A549 (cell line): Measurements from ENCODE around the gene ARID1B. TPM values are rescaled to one million over a fixed set of nuclear protein-coding genes. Genes with fewer than 3 reads are reported as not detected.

Experiments used
- ATAC-seq, 2 experiments: fragments of 200-7000 bp in 1 of 2; fragments of >200 bp in 1 of 2; cut with Nextera tagmentation in 1 of 2; cut with Tn5 transposase in 1 of 2; 3 replicates each; pipeline versions ENCODE4 v1.8.0 to v1.9.1; 2018 to 2020; ENCODE audit warnings: mild to moderate bottlenecking in 1 of 2, moderate library complexity in 1 of 2
- CTCF ChIA-PET: fragments of 300-600 bp; sonication (Branson Sonifier 250); formaldehyde crosslinking; extraction: SDS; loops from one replicate; lab custom pipeline; 2021; ENCODE audit warnings: antibody characterized with exemption, inconsistent platforms; lab: Yijun Ruan, JAX
- POLR2A ChIA-PET: fragments of 350-600 bp; formaldehyde crosslinking; extraction: SDS; loops from one replicate; lab custom pipeline; 2021; ENCODE audit warnings: antibody characterized with exemption, inconsistent platforms; lab: Yijun Ruan, JAX
- DNase-seq, 2 experiments: peaks; one replicate each; pipeline versions ENCODE4 v3.0.0 to v3.0.0-alpha.2; 2011 to 2016; ENCODE audit warnings: low read depth in 1 of 2, low spot score in 1 of 2
- FAIRE-seq: peaks from 2 replicates; lab custom pipeline; 2011; peaks lifted over from hg19 to GRCh38; lab: Jason Lieb, UNC
- H3K27ac ChIP-seq, 2 experiments: fragments of >200 bp; sonication (Bioruptor Twin); formaldehyde crosslinking; 3 replicates each; pipeline ENCODE4 v1.5.1; 2016 to 2017
- H3K4me1 ChIP-seq: fragments of >200 bp; sonication (Bioruptor Twin); formaldehyde crosslinking; 3 replicates; pipeline ENCODE4 v1.6.1; 2016
- H3K4me2 ChIP-seq: fragments of >200 bp; sonication (Bioruptor Twin); formaldehyde crosslinking; 3 replicates; pipeline ENCODE4 v1.6.1; 2016
- H3K4me3 ChIP-seq: fragments of >200 bp; sonication (Bioruptor Twin); formaldehyde crosslinking; 3 replicates; pipeline ENCODE4 v1.5.1; 2016
- H3K9me3 ChIP-seq: fragments of >200 bp; sonication (Bioruptor Twin); formaldehyde crosslinking; 3 replicates; pipeline ENCODE4 v1.6.1; 2016
- BHLHE40 ChIP-seq: IDR thresholded peaks from 2 replicates; pipeline ENCODE4 v1.6.1; 2012; ENCODE audit warnings: low read depth, low read length, inconsistent platforms
- CEBPB ChIP-seq, 2 experiments: fragments of >200 bp in 1 of 2; sonication (Bioruptor Twin) in 1 of 2; formaldehyde crosslinking in 1 of 2; IDR thresholded peaks; 2 replicates each; pipeline ENCODE4 v1.6.1; 2012 to 2016
- CHD2 ChIP-seq: fragments of 150-350 bp; IDR thresholded peaks from 2 replicates; pipeline ENCODE4 v1.6.1; 2014; ENCODE audit warnings: low read length; ENCODE audit not compliant: partially characterized antibody
- CTCF ChIP-seq: fragments of >200 bp; sonication (Bioruptor Twin); formaldehyde crosslinking; IDR thresholded peaks from 3 replicates; pipeline ENCODE4 v1.5.1; 2016
- EHF ChIP-seq: fragments of 250-450 bp; sonication (Bioruptor Pico); IDR thresholded peaks from 2 replicates; pipeline ENCODE4 v1.5.0; 2020; ENCODE audit warnings: mild to moderate bottlenecking
- EHMT2 ChIP-seq: fragments of 200-600 bp; sonication (generic); IDR thresholded peaks from 2 replicates; pipeline ENCODE4 v1.6.1; 2016; ENCODE audit warnings: antibody characterized with exemption, low read depth, mild to moderate bottlenecking, moderate library complexity
- FOSL2 ChIP-seq, 2 experiments: fragments of 450-650 bp in 1 of 2; fragments of >200 bp in 1 of 2; sonication (Bioruptor Twin) in 1 of 2; formaldehyde crosslinking; IDR thresholded peaks; 2 replicates each; pipeline versions ENCODE4 v1.5.0 to v1.6.1; 2016 to 2020; ENCODE audit warnings: mild to moderate bottlenecking in 1 of 2, moderate library complexity in 1 of 2
- FOXS1 ChIP-seq: fragments of 250-450 bp; sonication (Bioruptor Pico); IDR thresholded peaks from 2 replicates; pipeline ENCODE4 v1.5.0; 2020; ENCODE audit warnings: mild to moderate bottlenecking, moderate library complexity
- GATA3 ChIP-seq: IDR thresholded peaks from 2 replicates; pipeline ENCODE4 v1.6.1; 2012; ENCODE audit warnings: borderline replicate concordance
- HES2 ChIP-seq: fragments of >200 bp; sonication (Bioruptor Twin); formaldehyde crosslinking; IDR thresholded peaks from 2 replicates; pipeline ENCODE4 v1.6.1; 2016
- HMGXB4 ChIP-seq: fragments of 250-450 bp; sonication (Bioruptor Pico); IDR thresholded peaks from 2 replicates; pipeline ENCODE4 v1.5.0; 2021; ENCODE audit warnings: mild to moderate bottlenecking, moderate library complexity, borderline replicate concordance
- HOXA7 ChIP-seq: fragments of 250-450 bp; sonication (Bioruptor Pico); IDR thresholded peaks from 2 replicates; pipeline ENCODE4 v1.5.0; 2020; ENCODE audit warnings: mild to moderate bottlenecking, moderate library complexity
- JUN ChIP-seq, 2 experiments: fragments of >200 bp; sonication (Bioruptor Twin); formaldehyde crosslinking; IDR thresholded peaks; 2 replicates in 1 of 2; 3 replicates in 1 of 2; pipeline ENCODE4 v1.6.1; 2016 to 2017
- KDM5A ChIP-seq: fragments of 200-600 bp; sonication (generic); IDR thresholded peaks from 2 replicates; pipeline ENCODE4 v1.6.1; 2016; ENCODE audit warnings: antibody characterized with exemption, mild to moderate bottlenecking
- MYC ChIP-seq: IDR thresholded peaks from 2 replicates; pipeline ENCODE4 v1.6.1; 2012; ENCODE audit warnings: mild to moderate bottlenecking, inconsistent platforms, low read length, improper control_type of control experiment, borderline replicate concordance
- NFE2L2 ChIP-seq: fragments of 150-350 bp; conservative IDR thresholded peaks from 2 replicates; pipeline ENCODE4 v1.6.1; 2014; ENCODE audit warnings: low read length
- NR3C1 ChIP-seq: fragments of >200 bp; sonication (Bioruptor Twin); formaldehyde crosslinking; IDR thresholded peaks from 3 replicates; pipeline ENCODE4 v1.6.1; 2017
- PBX3 ChIP-seq: IDR thresholded peaks from 2 replicates; pipeline ENCODE4 v1.6.1; 2012
- RFX5 ChIP-seq: fragments of 450-650 bp; IDR thresholded peaks from 2 replicates; pipeline ENCODE4 v1.7.1; 2014; ENCODE audit warnings: antibody characterized with exemption, mild to moderate bottlenecking, moderate library complexity
- TP53 ChIP-seq: fragments of 250-450 bp; sonication (Bioruptor Pico); IDR thresholded peaks from 2 replicates; pipeline ENCODE4 v1.5.0; 2021; ENCODE audit warnings: mild to moderate bottlenecking, moderate library complexity
- USF2 ChIP-seq: fragments of 450-650 bp; IDR thresholded peaks from 2 replicates; pipeline ENCODE4 v1.6.1; 2014; ENCODE audit warnings: antibody characterized with exemption
- ZFP36 ChIP-seq: fragments of 450-650 bp; IDR thresholded peaks from 2 replicates; pipeline ENCODE4 v1.6.1; 2014; ENCODE audit warnings: borderline replicate concordance; ENCODE audit not compliant: partially characterized antibody
- ZNF302 ChIP-seq: fragments of 250-450 bp; sonication (Bioruptor Pico); IDR thresholded peaks from 2 replicates; pipeline ENCODE4 v1.9.0; 2021; ENCODE audit warnings: inconsistent platforms, mild to moderate bottlenecking, moderate library complexity
- ZSCAN20 ChIP-seq: fragments of 250-450 bp; sonication (Bioruptor Pico); IDR thresholded peaks from 2 replicates; pipeline ENCODE4 v1.8.0; 2022; ENCODE audit warnings: mild to moderate bottlenecking, moderate library complexity
- WGBS: methylation state at CpG from one replicate; pipeline ENCODE4 v1.1.6; 2017; ENCODE audit errors: missing lambda C conversion rate; 5-methylcytosine and 5-hydroxymethylcytosine counted together
- polyA plus RNA-seq, 4 experiments: library from polyadenylated mRNA; depleted of rRNA in 3 of 4; stranded (reverse); fragments of >200 nt; fragmentation: RNase III in 1 of 4; extraction: RNeasy Plus Mini Kit Qiagen cat#74134 plus additional on column Dnase treatment in 1 of 4; gene quantifications; 2 replicates in 3 of 4; 3 replicates in 1 of 4; pipeline ENCODE4 v1.2.3, GENCODE V29; 2011 to 2017

Gene ARID1B
- polyA plus RNA-seq, 2 of the 4 experiments (the other 2 are of a cell fraction), result 13.5 to 16.3 TPM

- 93% methylated on average over 3 of the region's 3 CpGs for WGBS
- DNase-seq (no peak), FAIRE-seq (no peak), ATAC-seq (no peak)
- TF ChIP-seq ZSCAN20 (CRISPR knock-in tag) (no peak), HES2 (no peak), GATA3 (no peak), KDM5A (no peak), JUN (IDR thresholded peaks at IDR 0.05) (no peak), CHD2 (no peak), HOXA7 (CRISPR knock-in tag) (no peak), EHMT2 (no peak)
- POLR2A ChIA-PET, result no interaction called here
- no peak overlapping the region for H3K4me2 ChIP-seq
- CTCF ChIA-PET, result interaction anchor here (1.0 kb wide), 1 partner anchor 10 kb away, joined by 3 read pairs; no protein-coding TSS in a partner anchor
- no peaks in the 10 kb centered on the region for H3K9me3 ChIP-seq
- H3K4me3 ChIP-seq, result no peak overlapping the region
- H3K27ac ChIP-seq, result no peak overlapping the region
- H3K4me1 ChIP-seq, result no peaks in the 10 kb centered on the region
Observed at GRCh38 chr6:156796627-156797026, 19.4 kb downstream of the ARID1B start.

GRCh38 chr6:156797901-156798735, 20.9 kb downstream of the ARID1B start:
- Histone ChIP-seq H3K4me3 (no peak overlapping the region), H3K9me3 (no peaks in the 10 kb centered on the region), H3K4me2 (no peak overlapping the region), H3K4me1 (no peaks in the 10 kb centered on the region), H3K27ac (no peak overlapping the region)
- TF ChIP-seq RFX5, result no peak
- TF ChIP-seq ZSCAN20 (CRISPR knock-in tag), result no peak
- no peak for TF ChIP-seq FOSL2 (IDR thresholded peaks at IDR 0.05)
- no peak for TF ChIP-seq FOSL2 (CRISPR knock-in tag; IDR thresholded peaks at IDR 0.05)
- no peak for TF ChIP-seq CHD2
- no peak for TF ChIP-seq ZNF302
- TF ChIP-seq PBX3, result no peak
- TF ChIP-seq TP53 (CRISPR knock-in tag), result no peak
- no peak for TF ChIP-seq FOXS1 (CRISPR knock-in tag)
- ATAC-seq (no peak), FAIRE-seq (no peak), DNase-seq (no peak)
- WGBS, result 96% methylated on average over 19 of the region's 19 CpGs
- ChIA-PET POLR2A (no interaction called here), CTCF (interaction anchor here (1.5 kb wide), 1 partner anchor 21 kb away, joined by 4 read pairs; no protein-coding TSS in a partner anchor)

- no peak overlapping the region for H3K27ac ChIP-seq
- 83% methylated on average over 6 of the region's 6 CpGs for WGBS
- no peak for ATAC-seq
- no peak overlapping the region for H3K4me3 ChIP-seq
- ChIA-PET POLR2A (no interaction called here), CTCF (no interaction called here)
- no peak for DNase-seq
- no peak for FAIRE-seq
- H3K4me1 ChIP-seq, result peaks cover 2% of the 10 kb centered on the region; the same call in 1 of the 3 replicates
- no peak overlapping the region for H3K4me2 ChIP-seq
- no peaks in the 10 kb centered on the region for H3K9me3 ChIP-seq
- TF ChIP-seq BHLHE40 (no peak), USF2 (no peak), NR3C1 (no peak), CEBPB (IDR thresholded peaks at IDR 0.05) (no peak), CTCF (no peak), EHF (CRISPR knock-in tag) (no peak), KDM5A (no peak), JUN (IDR thresholded peaks at IDR 0.05) (no peak), HMGXB4 (no peak), ZFP36 (no peak), NFE2L2 (no peak), MYC (no peak)
- TF ChIP-seq, all 56 proteins: peak for 0
Observed at GRCh38 chr6:156801712-156802111, 24.5 kb downstream of the ARID1B start.
